SKM-1 (cell line): Measurements from ENCODE around the gene OBSL1.

Experiments used
- DNase-seq: peaks from one replicate; lab custom pipeline; 2025; ENCODE audit not compliant: unreplicated experiment; lab: John Stamatoyannopoulos, UW

Gene OBSL1

GRCh38 chr2:219571311-219572236 is at the start of gene OBSL1:
TSS of gene OBSL1 (minus strand) at chr2:219571539. CDS start at chr2:219571232, 307 bp downstream.
- DNase-seq = peak; percentile 29

DNA sequence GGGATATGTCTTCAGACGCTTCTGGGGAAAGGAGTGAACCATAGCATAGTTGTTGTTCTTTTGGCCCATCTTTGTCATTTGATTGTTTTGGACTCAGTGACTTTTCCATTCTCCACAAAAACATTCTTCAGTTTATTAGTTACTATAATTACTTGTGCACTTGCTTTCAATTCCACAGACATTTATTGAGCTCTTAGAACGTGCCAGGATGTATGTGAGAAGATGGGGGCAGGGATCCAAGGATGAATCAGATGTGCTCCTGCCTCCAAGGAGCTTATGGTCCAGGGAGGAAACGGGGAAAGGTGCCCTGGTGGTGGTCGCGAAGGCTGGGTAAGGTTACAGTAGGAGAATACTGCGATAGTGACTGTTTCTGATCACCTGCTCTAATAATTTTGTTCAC is 49.2 kb upstream of the OBSL1 start:
- no peak for DNase-seq

DNA sequence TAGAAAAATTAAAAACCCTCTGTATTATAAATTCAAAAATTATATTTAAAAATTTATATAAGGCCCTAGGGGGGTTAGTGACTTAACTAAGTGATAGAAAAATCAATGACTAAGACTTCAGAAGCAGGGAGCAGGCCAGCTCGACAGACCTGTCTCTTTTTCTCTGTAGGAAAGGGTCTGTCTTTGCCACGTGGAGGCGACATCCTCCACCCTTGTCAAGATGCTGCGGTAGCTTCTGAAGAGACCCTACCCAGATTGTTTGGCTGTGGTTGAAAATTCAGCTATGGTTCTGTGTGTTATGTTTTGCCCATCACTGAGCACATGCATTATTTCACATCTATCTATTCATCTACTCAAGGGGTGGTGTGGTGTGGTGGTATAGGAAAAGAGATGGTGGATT is 47.9 kb upstream of the OBSL1 start:
- no peak for DNase-seq

GRCh38 chr2:219618733-219619122 is 47.4 kb upstream of the OBSL1 start:
- no peak for DNase-seq

DNA sequence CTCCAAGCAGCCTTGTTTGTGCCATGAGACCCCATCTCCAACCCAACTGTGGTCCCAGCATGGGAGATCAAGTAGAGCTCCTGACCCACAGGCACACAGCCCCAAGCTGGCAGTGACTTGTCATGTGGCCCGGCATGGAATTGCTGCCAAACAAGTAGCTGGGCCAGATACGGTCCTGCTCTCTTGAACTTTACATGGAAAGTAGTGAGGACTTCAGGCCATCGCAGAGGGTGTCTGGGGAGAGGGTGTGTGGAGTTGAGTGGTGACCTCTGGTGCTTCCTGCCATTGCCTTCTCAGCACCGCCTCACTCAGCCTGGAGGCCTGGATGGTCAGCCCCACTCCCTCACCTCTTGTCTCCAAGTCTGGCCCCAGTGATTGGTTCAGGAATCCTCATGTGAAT is 45.2 kb upstream of the OBSL1 start:
- DNase-seq = no peak

- DNase-seq = no peak
These were observed 44.6 kb upstream of the OBSL1 start for GRCh38 chr2:219615894-219616293.

- DNase-seq = no peak
These were observed 43.7 kb upstream of the OBSL1 start for GRCh38 chr2:219615036-219615435.

DNA sequence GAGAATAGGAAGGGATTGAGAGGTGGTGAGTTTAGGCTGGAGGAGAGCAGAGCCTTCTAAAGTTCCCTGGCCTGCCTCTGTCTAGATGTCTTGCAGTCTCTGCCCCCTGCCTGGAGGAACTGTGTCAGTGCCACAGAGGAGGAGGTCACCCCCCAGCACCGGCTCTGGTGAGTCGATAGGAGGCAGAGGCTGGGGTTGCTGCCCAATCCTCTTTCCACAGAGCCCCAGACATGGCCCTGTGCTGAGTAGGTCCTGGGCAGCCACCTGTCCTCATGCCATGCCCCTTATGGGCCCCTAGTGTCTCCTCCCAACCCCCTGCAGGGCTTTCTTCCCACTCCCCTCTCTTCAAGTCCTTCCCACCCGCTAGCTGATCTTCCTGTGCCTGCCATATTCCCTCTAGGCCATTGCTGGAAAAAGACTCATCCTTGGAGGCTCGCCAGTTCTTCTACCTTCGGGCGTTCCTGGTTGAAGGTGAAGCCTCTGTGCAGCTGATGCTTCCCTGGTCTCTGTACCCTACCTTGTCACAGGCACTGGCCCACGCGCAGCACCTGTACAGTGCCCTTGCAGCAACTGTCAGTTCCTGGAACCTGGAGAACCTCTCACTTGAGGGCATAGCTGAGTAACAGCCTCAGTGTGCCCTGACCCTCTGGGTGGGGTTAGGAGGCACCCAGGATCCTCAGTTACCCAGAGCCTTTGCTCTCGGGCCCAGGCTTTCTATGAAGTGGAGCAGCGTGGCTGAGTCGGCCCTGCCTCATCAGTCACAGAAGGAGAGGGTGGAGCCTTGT is 42.9 kb upstream of the OBSL1 start:
- no peak for DNase-seq

DNA sequence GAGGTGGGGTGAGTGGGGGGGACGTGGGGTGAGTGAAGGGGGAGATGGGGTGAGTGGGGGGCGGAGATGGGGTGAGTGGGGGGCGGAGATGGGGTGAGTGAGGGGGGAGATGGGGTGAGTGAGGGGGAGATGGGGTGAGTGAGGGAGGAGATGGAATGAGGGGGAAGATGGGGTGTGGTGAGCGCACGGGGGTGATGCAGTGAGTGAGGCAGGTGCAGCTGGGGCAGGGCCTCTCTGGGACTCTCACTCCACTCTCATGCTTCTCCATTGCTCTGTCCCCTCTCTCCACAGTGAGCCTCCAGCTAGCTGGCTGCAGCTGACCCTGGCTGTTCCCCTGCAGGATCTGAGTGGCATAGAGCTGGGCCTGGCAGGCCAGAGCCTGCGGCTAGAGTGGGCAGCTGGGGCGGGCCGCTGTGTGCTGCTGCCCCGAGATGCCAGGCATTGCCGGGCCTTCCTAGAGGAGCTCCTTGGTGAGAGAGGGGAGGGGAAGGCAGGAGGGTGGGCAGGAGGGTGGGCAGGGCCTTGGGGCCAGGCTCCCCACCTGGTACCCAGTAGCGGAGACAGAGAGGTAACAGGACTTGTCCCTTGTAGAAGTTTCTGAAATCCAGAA is 42.2 kb upstream of the OBSL1 start:
- no peak for DNase-seq

GRCh38 chr2:219612577-219613286 is 41.4 kb upstream of the OBSL1 start:
- peak; percentile 14 for DNase-seq

GRCh38 chr2:219611866-219612576 is 40.7 kb upstream of the OBSL1 start:
- no peak for DNase-seq

- DNase-seq = no peak
These were observed 40.0 kb upstream of the OBSL1 start for GRCh38 chr2:219611306-219611705.

DNA sequence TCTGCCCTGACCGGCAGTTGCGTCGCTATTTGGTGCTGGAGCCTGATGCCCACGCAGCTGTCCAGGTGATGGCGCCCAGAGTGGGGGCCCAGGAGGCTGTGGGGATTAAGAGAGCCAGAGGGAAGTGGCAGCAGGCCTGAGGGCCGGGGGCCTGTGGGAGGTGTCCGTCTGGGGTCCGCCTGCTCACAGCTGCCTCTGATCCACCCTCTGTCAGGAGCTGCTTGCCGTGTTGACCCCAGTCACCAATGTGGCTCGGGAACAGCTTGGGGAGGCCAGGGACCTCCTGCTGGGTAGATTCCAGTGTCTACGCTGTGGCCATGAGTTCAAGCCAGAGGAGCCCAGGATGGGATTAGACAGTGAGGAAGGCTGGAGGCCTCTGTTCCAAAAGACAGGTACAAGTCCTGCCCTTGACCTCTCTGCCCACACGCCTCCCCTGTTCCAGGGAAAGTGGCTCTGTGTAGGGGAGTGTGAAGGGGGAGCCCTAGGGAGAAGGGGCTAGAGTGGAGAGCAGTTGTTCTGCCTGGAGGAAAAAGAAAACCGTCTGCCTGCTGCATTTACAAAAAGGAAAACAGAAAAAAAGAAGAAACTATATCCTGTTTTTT is 37.9 kb upstream of the OBSL1 start:
- DNase-seq = no peak

- DNase-seq = no peak
These were observed 37.1 kb upstream of the OBSL1 start for GRCh38 chr2:219608399-219608964.

GRCh38 chr2:219607931-219608330 is 36.6 kb upstream of the OBSL1 start:
- no peak for DNase-seq

GRCh38 chr2:219605607-219605954 is 34.2 kb upstream of the OBSL1 start:
- DNase-seq = no peak

- DNase-seq = peak; percentile 92
These were observed 32.4 kb upstream of the OBSL1 start for GRCh38 chr2:219603771-219604170.

- no peak for DNase-seq
These were observed 27.2 kb upstream of the OBSL1 start for GRCh38 chr2:219598308-219599078.
